Measurements from ENCODE around the gene MTARC1. TPM values are rescaled to one million over a fixed set of nuclear protein-coding genes. Genes with fewer than 3 reads are reported as not detected.

MTARC1 gene
- total RNA-seq, 1 experiment from 2014 or later, result 0.74 TPM

- intact Hi-C loops (cut with micrococcal nuclease; ENCODE audit: unreplicated experiment), result no loop called here
- no peaks in the 10 kb centered on the region for H3K36me3 ChIP-seq (ENCODE audit: control insufficient read depth, insufficient read depth, low read length)
- no peaks in the 10 kb centered on the region for H3K9me3 ChIP-seq (ENCODE audit: control insufficient read depth, insufficient read depth, low read depth, low read length)
- H3K27me3 ChIP-seq (ENCODE audit: control insufficient read depth, insufficient read depth, low read length), result no peaks in the 10 kb centered on the region
- in situ Hi-C loops (cut with HindIII; ENCODE audit: low pct_unique_long_range_greater_than_20kb, low sequenced_read_pairs), result no loop called here
- no peaks in the 10 kb centered on the region for H3K4me1 ChIP-seq (ENCODE audit: control insufficient read depth, insufficient read depth, low read length)
- ATAC-seq (no peak), DNase-seq (ENCODE audit: low read depth, low spot score) (no peak)
- CTCF ChIA-PET, result no interaction called here
- TF ChIP-seq SIN3A (IDR thresholded peaks at IDR 0.05; ENCODE audit: borderline replicate concordance, insufficient read depth, low read depth, low read length), result no peak
- TF ChIP-seq REST (IDR thresholded peaks at IDR 0.05; ENCODE audit: insufficient read depth in 1 of 2, low read depth in 2 of 2, low read length in 1 of 2), result no peak
- TF ChIP-seq POLR2AphosphoS5 (IDR thresholded peaks at IDR 0.05; ENCODE audit: low read depth, low read length), result no peak
- no peak for TF ChIP-seq CTCF (IDR thresholded peaks at IDR 0.05)
- TF ChIP-seq TCF7L2 (IDR thresholded peaks at IDR 0.05; ENCODE audit: low read depth, low read length), result no peak
- BruUV-seq (replicated peaks), result no TSS peak
- POLR2A ChIA-PET, result no interaction called here
- H3K4me3 ChIP-seq (ENCODE audit: low read depth in 2 of 2, low read length in 2 of 2), result no peak overlapping the region
- H3K27ac ChIP-seq (ENCODE audit: low read length), result no peak overlapping the region
These were observed 13.5 kb downstream of the MTARC1 start for GRCh38 chr1:220800262-220800661.

GRCh38 chr1:220803401-220804201, 16.9 kb downstream of the MTARC1 start:
- Histone ChIP-seq H3K27me3 (ENCODE audit: control insufficient read depth, insufficient read depth, low read length) (no peaks in the 10 kb centered on the region), H3K36me3 (ENCODE audit: control insufficient read depth, insufficient read depth, low read length) (no peaks in the 10 kb centered on the region), H3K4me1 (ENCODE audit: control insufficient read depth, insufficient read depth, low read length) (no peaks in the 10 kb centered on the region), H3K27ac (ENCODE audit: low read length) (no peak overlapping the region), H3K4me3 (ENCODE audit: low read depth in 2 of 2, low read length in 2 of 2) (no peak overlapping the region), H3K9me3 (ENCODE audit: control insufficient read depth, insufficient read depth, low read depth, low read length) (no peaks in the 10 kb centered on the region)
- intact Hi-C loops (cut with micrococcal nuclease; ENCODE audit: unreplicated experiment) (no loop called here), in situ Hi-C loops (cut with HindIII; ENCODE audit: low pct_unique_long_range_greater_than_20kb, low sequenced_read_pairs) (no loop called here)
- ChIA-PET POLR2A (interaction anchor here (0.6 kb wide), 1 partner anchor 165 kb away, joined by 4 read pairs; no protein-coding TSS in a partner anchor), CTCF (interaction anchor here (0.7 kb wide), 2 partner anchors 119 to 1398 kb away, joined by 3 read pairs; no protein-coding TSS in a partner anchor)
- ATAC-seq (peak; percentile 77; the same call in 1 of the 2 replicates), DNase-seq (ENCODE audit: low read depth, low spot score) (no peak)
- TF ChIP-seq CTCF (IDR thresholded peaks at IDR 0.05) (peak; percentile 87), SIN3A (IDR thresholded peaks at IDR 0.05; ENCODE audit: borderline replicate concordance, insufficient read depth, low read depth, low read length) (no peak)
- no TSS peak for BruUV-seq (replicated peaks)

Data from Panc1 (cell line).